ENCODE measurements around the gene SLC22A4.

The SLC22A4 gene

GRCh38 chr5:132385326-132386105 is 91.3 kb downstream of the SLC22A4 start:
- no peak overlapping the region for H3K27ac ChIP-seq (ENCODE audit: low read depth, low read length)
- no peak overlapping the region for H3K4me3 ChIP-seq (ENCODE audit: low read depth, low read length)
- H3K36me3 ChIP-seq (ENCODE audit: control insufficient read depth, insufficient read depth, low read length), result no peaks in the 10 kb centered on the region
- no peak overlapping the region for H3K9ac ChIP-seq (ENCODE audit: low read length)
- peaks cover 26% of the 10 kb centered on the region for H3K4me1 ChIP-seq (ENCODE audit: control insufficient read depth, insufficient read depth, low read length)
- H3K9me3 ChIP-seq (ENCODE audit: control insufficient read depth, insufficient read depth, low read depth, low read length), result no peaks in the 10 kb centered on the region
- no peaks in the 10 kb centered on the region for H3K27me3 ChIP-seq (ENCODE audit: control insufficient read depth, insufficient read depth, low read length)

- Histone ChIP-seq H3K27me3 (ENCODE audit: control insufficient read depth, insufficient read depth, low read length) (no peaks in the 10 kb centered on the region), H3K36me3 (ENCODE audit: control insufficient read depth, insufficient read depth, low read length) (no peaks in the 10 kb centered on the region), H3K4me1 (ENCODE audit: control insufficient read depth, insufficient read depth, low read length) (peaks cover 26% of the 10 kb centered on the region), H3K4me3 (ENCODE audit: low read depth, low read length) (no peak overlapping the region), H3K27ac (ENCODE audit: low read depth, low read length) (no peak overlapping the region), H3K9me3 (ENCODE audit: control insufficient read depth, insufficient read depth, low read depth, low read length) (no peaks in the 10 kb centered on the region), H3K9ac (ENCODE audit: low read length) (peak overlapping the region; percentile 20)
These were observed 92.6 kb downstream of the SLC22A4 start for GRCh38 chr5:132386644-132387286.

GRCh38 chr5:132387640-132388117 is 93.5 kb downstream of the SLC22A4 start:
- Histone ChIP-seq H3K4me3 (ENCODE audit: low read depth, low read length) (no peak overlapping the region), H3K27me3 (ENCODE audit: control insufficient read depth, insufficient read depth, low read length) (no peaks in the 10 kb centered on the region), H3K36me3 (ENCODE audit: control insufficient read depth, insufficient read depth, low read length) (no peaks in the 10 kb centered on the region), H3K27ac (ENCODE audit: low read depth, low read length) (no peak overlapping the region), H3K9ac (ENCODE audit: low read length) (no peak overlapping the region), H3K9me3 (ENCODE audit: control insufficient read depth, insufficient read depth, low read depth, low read length) (no peaks in the 10 kb centered on the region), H3K4me1 (ENCODE audit: control insufficient read depth, insufficient read depth, low read length) (peaks cover 26% of the 10 kb centered on the region)

GRCh38 chr5:132388244-132389050 is 94.3 kb downstream of the SLC22A4 start:
- Histone ChIP-seq H3K9ac (ENCODE audit: low read length) (no peak overlapping the region), H3K9me3 (ENCODE audit: control insufficient read depth, insufficient read depth, low read depth, low read length) (no peaks in the 10 kb centered on the region), H3K27me3 (ENCODE audit: control insufficient read depth, insufficient read depth, low read length) (no peaks in the 10 kb centered on the region), H3K4me3 (ENCODE audit: low read depth, low read length) (no peak overlapping the region), H3K36me3 (ENCODE audit: control insufficient read depth, insufficient read depth, low read length) (0 out of 2 replicates have a peak, but pooled peaks cover under 1% of the 10 kb centered on the region), H3K27ac (ENCODE audit: low read depth, low read length) (no peak overlapping the region), H3K4me1 (ENCODE audit: control insufficient read depth, insufficient read depth, low read length) (peaks cover 26% of the 10 kb centered on the region)

GRCh38 chr5:132389051-132389331 is 94.8 kb downstream of the SLC22A4 start:
- Histone ChIP-seq H3K4me1 (ENCODE audit: control insufficient read depth, insufficient read depth, low read length) (peaks cover 26% of the 10 kb centered on the region), H3K36me3 (ENCODE audit: control insufficient read depth, insufficient read depth, low read length) (0 out of 2 replicates have a peak, but pooled peaks cover 4% of the 10 kb centered on the region), H3K9ac (ENCODE audit: low read length) (no peak overlapping the region), H3K27me3 (ENCODE audit: control insufficient read depth, insufficient read depth, low read length) (no peaks in the 10 kb centered on the region), H3K27ac (ENCODE audit: low read depth, low read length) (no peak overlapping the region), H3K4me3 (ENCODE audit: low read depth, low read length) (no peak overlapping the region), H3K9me3 (ENCODE audit: control insufficient read depth, insufficient read depth, low read depth, low read length) (no peaks in the 10 kb centered on the region)

- peaks cover 26% of the 10 kb centered on the region for H3K4me1 ChIP-seq (ENCODE audit: control insufficient read depth, insufficient read depth, low read length)
- no peak overlapping the region; the same call in 1 of the 2 replicates for H3K27ac ChIP-seq (ENCODE audit: low read depth, low read length)
- H3K27me3 ChIP-seq (ENCODE audit: control insufficient read depth, insufficient read depth, low read length), result no peaks in the 10 kb centered on the region
- 0 out of 2 replicates have a peak, but pooled peaks cover 4% of the 10 kb centered on the region for H3K36me3 ChIP-seq (ENCODE audit: control insufficient read depth, insufficient read depth, low read length)
- H3K9me3 ChIP-seq (ENCODE audit: control insufficient read depth, insufficient read depth, low read depth, low read length), result no peaks in the 10 kb centered on the region
- no peak overlapping the region for H3K4me3 ChIP-seq (ENCODE audit: low read depth, low read length)
- H3K9ac ChIP-seq (ENCODE audit: low read length), result no peak overlapping the region
These were observed 95.5 kb downstream of the SLC22A4 start for GRCh38 chr5:132389585-132390286.

GRCh38 chr5:132391247-132391646 is 97.1 kb downstream of the SLC22A4 start:
- Histone ChIP-seq H3K9me3 (ENCODE audit: control insufficient read depth, insufficient read depth, low read depth, low read length) (no peaks in the 10 kb centered on the region), H3K9ac (ENCODE audit: low read length) (no peak overlapping the region), H3K4me1 (ENCODE audit: control insufficient read depth, insufficient read depth, low read length) (peaks cover 26% of the 10 kb centered on the region), H3K27ac (ENCODE audit: low read depth, low read length) (no peak overlapping the region), H3K4me3 (ENCODE audit: low read depth, low read length) (no peak overlapping the region), H3K36me3 (ENCODE audit: control insufficient read depth, insufficient read depth, low read length) (0 out of 2 replicates have a peak, but pooled peaks cover 4% of the 10 kb centered on the region), H3K27me3 (ENCODE audit: control insufficient read depth, insufficient read depth, low read length) (no peaks in the 10 kb centered on the region)

- Histone ChIP-seq H3K9ac (ENCODE audit: low read length) (no peak overlapping the region), H3K27me3 (ENCODE audit: control insufficient read depth, insufficient read depth, low read length) (no peaks in the 10 kb centered on the region), H3K4me3 (ENCODE audit: low read depth, low read length) (no peak overlapping the region), H3K36me3 (ENCODE audit: control insufficient read depth, insufficient read depth, low read length) (0 out of 2 replicates have a peak, but pooled peaks cover 4% of the 10 kb centered on the region), H3K4me1 (ENCODE audit: control insufficient read depth, insufficient read depth, low read length) (peaks cover 23% of the 10 kb centered on the region), H3K9me3 (ENCODE audit: control insufficient read depth, insufficient read depth, low read depth, low read length) (no peaks in the 10 kb centered on the region), H3K27ac (ENCODE audit: low read depth, low read length) (no peak overlapping the region)
These were observed 97.7 kb downstream of the SLC22A4 start for GRCh38 chr5:132391870-132392269.

GRCh38 chr5:132392411-132392810 is 98.2 kb downstream of the SLC22A4 start:
- H3K9me3 ChIP-seq (ENCODE audit: control insufficient read depth, insufficient read depth, low read depth, low read length), result no peaks in the 10 kb centered on the region
- H3K27ac ChIP-seq (ENCODE audit: low read depth, low read length), result no peak overlapping the region
- H3K9ac ChIP-seq (ENCODE audit: low read length), result no peak overlapping the region
- H3K4me1 ChIP-seq (ENCODE audit: control insufficient read depth, insufficient read depth, low read length), result peaks cover 22% of the 10 kb centered on the region
- no peaks in the 10 kb centered on the region for H3K27me3 ChIP-seq (ENCODE audit: control insufficient read depth, insufficient read depth, low read length)
- no peak overlapping the region for H3K4me3 ChIP-seq (ENCODE audit: low read depth, low read length)
- 0 out of 2 replicates have a peak, but pooled peaks cover 4% of the 10 kb centered on the region for H3K36me3 ChIP-seq (ENCODE audit: control insufficient read depth, insufficient read depth, low read length)

GRCh38 chr5:132392978-132393825 is 99.0 kb downstream of the SLC22A4 start:
- Histone ChIP-seq H3K9ac (ENCODE audit: low read length) (no peak overlapping the region), H3K4me3 (ENCODE audit: low read depth, low read length) (no peak overlapping the region), H3K27ac (ENCODE audit: low read depth, low read length) (no peak overlapping the region), H3K27me3 (ENCODE audit: control insufficient read depth, insufficient read depth, low read length) (no peaks in the 10 kb centered on the region), H3K36me3 (ENCODE audit: control insufficient read depth, insufficient read depth, low read length) (0 out of 2 replicates have a peak, but pooled peaks cover 4% of the 10 kb centered on the region), H3K4me1 (ENCODE audit: control insufficient read depth, insufficient read depth, low read length) (peaks cover 18% of the 10 kb centered on the region; the same call in 1 of the 2 replicates), H3K9me3 (ENCODE audit: control insufficient read depth, insufficient read depth, low read depth, low read length) (no peaks in the 10 kb centered on the region)

Data from HUES6 (cell line).